H9 (cell line): ENCODE measurements around the gene SLC47A2. TPM values are rescaled to one million over a fixed set of nuclear protein-coding genes. Genes with fewer than 3 reads are reported as not detected.
A peak's percentile ranks its signal among the peaks of the same experiment; 100 is the strongest.

ENCODE experiments used
- DNase-seq: peaks from one replicate; pipeline ENCODE4 v3.0.0-alpha.2; 2017
- H2AFZ ChIP-seq: one replicate; pipeline ENCODE4 v1.6.1; 2013; ENCODE audit warnings: mild to moderate bottlenecking, low read length, control low read depth, moderate library complexity
- H2AK5ac ChIP-seq: 2 replicates; pipeline ENCODE4 v1.6.1; 2013; ENCODE audit warnings: low read length, control low read depth, mixed read lengths; ENCODE audit not compliant: insufficient read length
- H2BK120ac ChIP-seq: one replicate; pipeline ENCODE4 v1.6.1; 2013; ENCODE audit warnings: low read depth, mild to moderate bottlenecking, low read length, control low read depth, inconsistent platforms; ENCODE audit not compliant: poor library complexity, severe bottlenecking
- H2BK12ac ChIP-seq: 2 replicates; pipeline ENCODE4 v1.6.1; 2013; ENCODE audit warnings: low read length, control low read depth, mixed read lengths, low read depth; ENCODE audit not compliant: insufficient read length
- H2BK15ac ChIP-seq: 2 replicates; pipeline ENCODE4 v1.6.1; 2013; ENCODE audit warnings: low read depth, low read length, control low read depth
- H2BK20ac ChIP-seq: one replicate; pipeline ENCODE4 v1.6.1; 2013; ENCODE audit warnings: low read depth, mild to moderate bottlenecking, low read length, control low read depth, inconsistent platforms; ENCODE audit not compliant: poor library complexity, severe bottlenecking
- H2BK5ac ChIP-seq: 2 replicates; pipeline ENCODE4 v1.6.1; 2013; ENCODE audit warnings: low read length, control low read depth, mixed read lengths; ENCODE audit not compliant: insufficient read length
- H3K14ac ChIP-seq: 2 replicates; pipeline ENCODE4 v1.6.1; 2013; ENCODE audit warnings: low read length, control low read depth; ENCODE audit not compliant: insufficient read depth
- H3K18ac ChIP-seq: 2 replicates; pipeline ENCODE4 v1.6.1; 2013; ENCODE audit warnings: low read depth, mild to moderate bottlenecking, mixed read lengths, low read length, control low read depth; ENCODE audit not compliant: insufficient read length
- H3K23ac ChIP-seq: 2 replicates; pipeline ENCODE4 v1.6.1; 2013; ENCODE audit warnings: low read length, control low read depth, mixed read lengths, low read depth; ENCODE audit not compliant: insufficient read length
- H3K23me2 ChIP-seq: 2 replicates; pipeline ENCODE4 v1.6.1; 2013; ENCODE audit warnings: low read depth, mild to moderate bottlenecking, mixed read lengths, low read length, control low read depth; ENCODE audit not compliant: insufficient read length, poor library complexity, severe bottlenecking
- H3K27ac ChIP-seq: 2 replicates; pipeline ENCODE4 v1.5.1; 2013; ENCODE audit warnings: low read length, control low read depth, mixed read lengths, low read depth; ENCODE audit not compliant: insufficient read length
- H3K27me3 ChIP-seq: 2 replicates; pipeline ENCODE4 v1.6.1; 2013; ENCODE audit warnings: low read length, control low read depth, inconsistent platforms; ENCODE audit not compliant: insufficient read depth
- H3K4ac ChIP-seq: 2 replicates; pipeline ENCODE4 v1.6.1; 2013; ENCODE audit warnings: low read depth, mild to moderate bottlenecking, control low read depth, inconsistent platforms, low read length, moderate library complexity
- H3K4me1 ChIP-seq: 2 replicates; pipeline ENCODE4 v1.6.1; 2013; ENCODE audit warnings: low read length, control low read depth, inconsistent platforms; ENCODE audit not compliant: insufficient read depth
- H3K4me2 ChIP-seq: 2 replicates; pipeline ENCODE4 v1.6.1; 2013; ENCODE audit warnings: low read length, control low read depth, mixed read lengths; ENCODE audit not compliant: insufficient read length, insufficient read depth
- H3K56ac ChIP-seq: 2 replicates; pipeline ENCODE4 v1.6.1; 2013; ENCODE audit warnings: low read depth, mild to moderate bottlenecking, mixed read lengths, low read length, control low read depth; ENCODE audit not compliant: insufficient read length
- H3K79me1 ChIP-seq: 2 replicates; pipeline ENCODE4 v1.6.1; 2013; ENCODE audit warnings: low read depth, mild to moderate bottlenecking, moderate library complexity, low read length, control low read depth, inconsistent platforms; ENCODE audit not compliant: insufficient read depth, poor library complexity, severe bottlenecking
- H3K79me2 ChIP-seq: 2 replicates; pipeline ENCODE4 v1.6.1; 2013; ENCODE audit warnings: low read length, control low read depth, inconsistent platforms; ENCODE audit not compliant: insufficient read depth
- H3K9ac ChIP-seq: 2 replicates; pipeline ENCODE4 v1.6.1; 2013; ENCODE audit warnings: low read length, control low read depth, mixed read lengths; ENCODE audit not compliant: insufficient read length; ENCODE audit errors: extremely low read depth
- H3K9me3 ChIP-seq: one replicate; pipeline ENCODE4 v1.6.1; 2013; ENCODE audit warnings: low read depth, low read length, inconsistent platforms; ENCODE audit not compliant: control insufficient read depth
- H3T11ph ChIP-seq: one replicate; pipeline ENCODE4 v1.6.1; 2013; ENCODE audit warnings: mild to moderate bottlenecking, low read length, control low read depth, inconsistent platforms
- H4K20me1 ChIP-seq: one replicate; pipeline ENCODE4 v1.6.1; 2013; ENCODE audit not compliant: control insufficient read depth, insufficient read length, insufficient read depth
- H4K5ac ChIP-seq: 2 replicates; pipeline ENCODE4 v1.6.1; 2013; ENCODE audit warnings: low read depth, mild to moderate bottlenecking, mixed read lengths, low read length, control low read depth; ENCODE audit not compliant: insufficient read length
- H4K8ac ChIP-seq: replicated peaks from 2 replicates; pipeline ENCODE4 v1.6.1; 2013; ENCODE audit warnings: low read length, control low read depth, mixed read lengths, low read depth; ENCODE audit not compliant: insufficient read length
- H4K91ac ChIP-seq: 2 replicates; pipeline ENCODE4 v1.6.1; 2013; ENCODE audit warnings: low read depth, mild to moderate bottlenecking, moderate library complexity, mixed read lengths, low read length, control low read depth; ENCODE audit not compliant: insufficient read length
- H3K27ac Mint-ChIP-seq, 3 experiments: 2 replicates in 2 of 3; 3 replicates in 1 of 3; pipeline ENCODE4 v1.8.0; 2020 to 2021; ENCODE audit warnings: mixed read lengths in 3 of 3, mild to moderate bottlenecking in 1 of 3, moderate library complexity in 1 of 3
- H3K27me3 Mint-ChIP-seq: 2 replicates; pipeline ENCODE4 v1.8.0; 2021; ENCODE audit warnings: low read depth, mild to moderate bottlenecking, moderate library complexity, mixed read lengths
- H3K36me3 Mint-ChIP-seq, 3 experiments: 2 replicates in 2 of 3; 3 replicates in 1 of 3; pipeline ENCODE4 v1.8.0; 2020 to 2021; ENCODE audit warnings: low read depth in 3 of 3, mixed read lengths in 3 of 3; ENCODE audit not compliant: insufficient read depth in 1 of 3
- H3K4me1 Mint-ChIP-seq, 2 experiments: 2 replicates each; pipeline ENCODE4 v1.8.0; 2020; ENCODE audit warnings: mixed read lengths in 2 of 2
- H3K4me3 Mint-ChIP-seq, 2 experiments: 2 replicates in 1 of 2; 3 replicates in 1 of 2; pipeline ENCODE4 v1.8.0; 2020 to 2021; ENCODE audit warnings: mild to moderate bottlenecking in 2 of 2, mixed read lengths in 2 of 2, moderate library complexity in 1 of 2
- H3K9me3 Mint-ChIP-seq, 2 experiments: 2 replicates in 1 of 2; 3 replicates in 1 of 2; pipeline ENCODE4 v1.8.0; 2020; ENCODE audit warnings: mild to moderate bottlenecking in 2 of 2, mixed read lengths in 2 of 2, moderate library complexity in 1 of 2
- CTCF ChIP-seq: fragments of 200-600 bp; sonication (generic); conservative IDR thresholded peaks from 3 replicates; pipeline ENCODE4 v1.8.0; 2021; ENCODE audit warnings: antibody characterized with exemption, mild to moderate bottlenecking
- WGBS: extraction: QIAGEN DNeasy Blood & Tissue Kit; methylation state at CpG from one replicate; pipeline ENCODE4 v1.1.7; 2013; ENCODE audit warnings: missing lambda C conversion rate, low lambda C conversion rate, mixed read lengths; ENCODE audit not compliant: insufficient read length; ENCODE audit errors: extremely low coverage; 5-methylcytosine and 5-hydroxymethylcytosine counted together
- total RNA-seq: library from RNA; stranded (reverse); gene quantifications from 2 replicates; pipeline ENCODE4 v1.2.1, GENCODE V29; 2021

Gene SLC47A2
- total RNA-seq, 1 experiment from 2014 or later, result not detected

- no peak overlapping the region for H4K5ac ChIP-seq
- H3K23ac ChIP-seq, result no peak overlapping the region
- H3K18ac ChIP-seq, result no peak overlapping the region
- no peak overlapping the region for H4K8ac ChIP-seq
- H3K4me2 ChIP-seq, result no peak overlapping the region
- DNase-seq, result peak; percentile 30
- no peak overlapping the region for H2AK5ac ChIP-seq
- no peak overlapping the region for H2BK20ac ChIP-seq
- H3K79me1 ChIP-seq, result no peaks in the 10 kb centered on the region
- H3K56ac ChIP-seq, result no peak overlapping the region
- H2BK120ac ChIP-seq, result no peak overlapping the region
- no peaks in the 10 kb centered on the region for H3K23me2 ChIP-seq
- no peak overlapping the region for H3T11ph ChIP-seq
- H3K27ac ChIP-seq, result no peak overlapping the region
- no peaks in the 10 kb centered on the region for H3K79me2 ChIP-seq
- H4K20me1 ChIP-seq, result no peaks in the 10 kb centered on the region
- no peak overlapping the region for H3K14ac ChIP-seq
- Mint-ChIP-seq H3K36me3 (no peaks in the 10 kb centered on the region), H3K4me3 (no peak overlapping the region), H3K27me3 (no peaks in the 10 kb centered on the region), H3K9me3 (no peaks in the 10 kb centered on the region), H3K27ac (peak overlapping the region in 1 of 3 experiments; percentile 18; a peak in 1 of 7 replicates), H3K4me1 (peaks cover 32 to 42% of the 10 kb centered on the region in 2 experiments)
- no peaks in the 10 kb centered on the region for H3K27me3 ChIP-seq
- WGBS, result no CpG with 5 or more reads among the region's 12 CpGs
- H2AFZ ChIP-seq, result no peak overlapping the region
- H3K4ac ChIP-seq, result no peak overlapping the region
- no peak overlapping the region for H2BK12ac ChIP-seq
- no peaks in the 10 kb centered on the region; the same call in 1 of the 2 replicates for H3K4me1 ChIP-seq
- TF ChIP-seq CTCF, result no peak
- no peak overlapping the region for H2BK15ac ChIP-seq
- no peak overlapping the region for H4K91ac ChIP-seq
- no peak overlapping the region for H2BK5ac ChIP-seq
- no peaks in the 10 kb centered on the region for H3K9me3 ChIP-seq
- no peak overlapping the region for H3K9ac ChIP-seq
Observed at GRCh38 chr17:19706791-19707727, 9.3 kb downstream of the SLC47A2 start.
